ENCODE data around the gene KPRP. TPM values are rescaled to one million over a fixed set of nuclear protein-coding genes. Genes with fewer than 3 reads are reported as not detected.

KPRP gene
- total and polyA plus RNA-seq, 2 of the 13 experiments (the other 11 are each of a cell fraction or from before 2014, with no cell fraction given): not detected

DNA sequence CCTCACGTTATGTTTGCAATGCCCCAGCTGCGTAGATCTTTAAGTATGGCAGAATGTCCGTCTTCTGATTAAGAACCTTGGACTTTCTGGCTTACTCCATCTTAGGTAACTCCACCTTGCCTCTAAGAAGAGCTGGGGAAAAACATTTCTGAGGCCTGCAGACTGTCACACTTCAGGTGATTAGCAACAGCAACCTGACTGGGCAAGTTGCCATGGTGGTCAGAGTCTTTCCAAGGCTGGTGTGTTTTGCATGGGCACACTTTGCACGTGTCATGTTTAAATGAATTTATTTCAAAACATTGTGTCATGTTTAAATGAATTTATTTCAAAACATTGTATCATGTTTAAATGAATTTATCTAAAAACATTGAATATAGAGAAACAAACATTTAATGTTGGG lies 811 bp downstream of the KPRP start:
- CTCF ChIA-PET (ENCODE audit: low intra/inter-chr PET ratio, low total read pairs): no interaction called here

More for the DNA sequence above, 811 bp downstream of the KPRP start:
- no peaks in the 10 kb centered on the region for H4K20me1 ChIP-seq (ENCODE audit: insufficient read depth, low read length)
- no peaks in the 10 kb centered on the region for H3K4me1 ChIP-seq (ENCODE audit: insufficient read depth, low read length)
- BruUV-seq (replicated peaks): no TSS peak
- H3K79me2 ChIP-seq (ENCODE audit: insufficient read depth, low read length): no peaks in the 10 kb centered on the region
- H3K9me3 ChIP-seq (ENCODE audit: low read length): no peaks in the 10 kb centered on the region
- DNase-seq (ENCODE audit: low spot score) (no peak), ATAC-seq (no peak), FAIRE-seq (no peak)
- no peak overlapping the region for H3K4me2 ChIP-seq (ENCODE audit: low read depth, low read length)
- no peaks in the 10 kb centered on the region for H3K27me3 ChIP-seq (ENCODE audit: control insufficient read depth in 1 of 2, insufficient read depth in 2 of 2, low read length in 2 of 2)
- H3K27ac ChIP-seq (ENCODE audit: extremely low read length, insufficient read depth, low read length): no peak overlapping the region
- POLR2A ChIA-PET: no interaction called here
- no peaks in the 10 kb centered on the region for H3K36me3 ChIP-seq (replicated peaks in 1 of 2; ENCODE audit: control insufficient read depth in 1 of 2, insufficient read depth in 2 of 2, low read length in 2 of 2)
- WGBS (ENCODE audit: low lambda C conversion rate): 0% methylated on average over 1 of the region's 4 CpGs
- no peak overlapping the region for H3K9ac ChIP-seq (ENCODE audit: insufficient read depth, low read depth, low read length)
- no peak for TF ChIP-seq MTA3 (CRISPR knock-in tag; IDR thresholded peaks at IDR 0.05)
- TF ChIP-seq ZNF274 (CRISPR knock-in tag; IDR thresholded peaks at IDR 0.05): no peak
- TF ChIP-seq RFXANK (CRISPR knock-in tag; IDR thresholded peaks at IDR 0.05): no peak
- TF ChIP-seq ZNF317 (CRISPR knock-in tag; IDR thresholded peaks at IDR 0.05): no peak
- TF ChIP-seq, protein P1, sequence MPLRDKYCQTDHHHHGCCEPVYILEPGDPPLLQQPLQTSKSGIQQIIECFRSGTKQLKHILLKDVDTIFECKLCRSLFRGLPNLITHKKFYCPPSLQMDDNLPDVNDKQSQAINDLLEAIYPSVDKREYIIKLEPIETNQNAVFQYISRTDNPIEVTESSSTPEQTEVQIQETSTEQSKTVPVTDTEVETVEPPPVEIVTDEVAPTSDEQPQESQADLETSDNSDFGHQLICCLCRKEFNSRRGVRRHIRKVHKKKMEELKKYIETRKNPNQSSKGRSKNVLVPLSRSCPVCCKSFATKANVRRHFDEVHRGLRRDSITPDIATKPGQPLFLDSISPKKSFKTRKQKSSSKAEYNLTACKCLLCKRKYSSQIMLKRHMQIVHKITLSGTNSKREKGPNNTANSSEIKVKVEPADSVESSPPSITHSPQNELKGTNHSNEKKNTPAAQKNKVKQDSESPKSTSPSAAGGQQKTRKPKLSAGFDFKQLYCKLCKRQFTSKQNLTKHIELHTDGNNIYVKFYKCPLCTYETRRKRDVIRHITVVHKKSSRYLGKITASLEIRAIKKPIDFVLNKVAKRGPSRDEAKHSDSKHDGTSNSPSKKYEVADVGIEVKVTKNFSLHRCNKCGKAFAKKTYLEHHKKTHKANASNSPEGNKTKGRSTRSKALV (CRISPR knock-in tag; IDR thresholded peaks at IDR 0.05): no peak
- no peak for TF ChIP-seq SP5 (CRISPR knock-in tag; IDR thresholded peaks at IDR 0.05; ENCODE audit: borderline replicate concordance, low read depth)
- TF ChIP-seq ZNF782 (CRISPR knock-in tag; IDR thresholded peaks at IDR 0.05; ENCODE audit: borderline replicate concordance): no peak
- TF ChIP-seq WIZ (CRISPR knock-in tag; IDR thresholded peaks at IDR 0.05): no peak
- no peak for TF ChIP-seq ZNF878 (CRISPR knock-in tag; IDR thresholded peaks at IDR 0.05)
- TF ChIP-seq, protein P2, sequence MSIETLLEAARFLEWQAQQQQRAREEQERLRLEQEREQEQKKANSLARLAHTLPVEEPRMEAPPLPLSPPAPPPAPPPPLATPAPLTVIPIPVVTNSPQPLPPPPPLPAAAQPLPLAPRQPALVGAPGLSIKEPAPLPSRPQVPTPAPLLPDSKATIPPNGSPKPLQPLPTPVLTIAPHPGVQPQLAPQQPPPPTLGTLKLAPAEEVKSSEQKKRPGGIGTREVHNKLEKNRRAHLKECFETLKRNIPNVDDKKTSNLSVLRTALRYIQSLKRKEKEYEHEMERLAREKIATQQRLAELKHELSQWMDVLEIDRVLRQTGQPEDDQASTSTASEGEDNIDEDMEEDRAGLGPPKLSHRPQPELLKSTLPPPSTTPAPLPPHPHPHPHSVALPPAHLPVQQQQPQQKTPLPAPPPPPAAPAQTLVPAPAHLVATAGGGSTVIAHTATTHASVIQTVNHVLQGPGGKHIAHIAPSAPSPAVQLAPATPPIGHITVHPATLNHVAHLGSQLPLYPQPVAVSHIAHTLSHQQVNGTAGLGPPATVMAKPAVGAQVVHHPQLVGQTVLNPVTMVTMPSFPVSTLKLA (IDR thresholded peaks at IDR 0.05): no peak
- no peak for TF ChIP-seq ZNF30 (CRISPR knock-in tag; IDR thresholded peaks at IDR 0.05)
- TF ChIP-seq EED (CRISPR knock-in tag; IDR thresholded peaks at IDR 0.05): no peak
- TF ChIP-seq KDM5A (IDR thresholded peaks at IDR 0.05; ENCODE audit: borderline replicate concordance, low read length): no peak
- H2AFZ ChIP-seq (ENCODE audit: low read length): no peak overlapping the region
- intact Hi-C loops (cut with micrococcal nuclease; ENCODE audit: unreplicated experiment): no loop called here
- in situ Hi-C loops (cut with HindIII; ENCODE audit: extremely low pct_ligation_motif_present, low pct_unique_long_range_greater_than_20kb): no loop called here
- no peak overlapping the region for H3K4me3 ChIP-seq (replicated peaks in 1 of 3; ENCODE audit: insufficient read depth in 1 of 3, low read depth in 2 of 3, low read length in 3 of 3)
